Measurements from ENCODE around the gene TSC22D3.
"Not testable (repeated sequence)": the region's sequence is repeated elsewhere in the genome, so short reads cannot be mapped to it uniquely, and the experiment has no call there.

Gene TSC22D3

GRCh38 chrX:107710617-107711391 is 64.8 kb downstream of the TSC22D3 start:
- peak; percentile 89 to 94 for DNase-seq

DNA sequence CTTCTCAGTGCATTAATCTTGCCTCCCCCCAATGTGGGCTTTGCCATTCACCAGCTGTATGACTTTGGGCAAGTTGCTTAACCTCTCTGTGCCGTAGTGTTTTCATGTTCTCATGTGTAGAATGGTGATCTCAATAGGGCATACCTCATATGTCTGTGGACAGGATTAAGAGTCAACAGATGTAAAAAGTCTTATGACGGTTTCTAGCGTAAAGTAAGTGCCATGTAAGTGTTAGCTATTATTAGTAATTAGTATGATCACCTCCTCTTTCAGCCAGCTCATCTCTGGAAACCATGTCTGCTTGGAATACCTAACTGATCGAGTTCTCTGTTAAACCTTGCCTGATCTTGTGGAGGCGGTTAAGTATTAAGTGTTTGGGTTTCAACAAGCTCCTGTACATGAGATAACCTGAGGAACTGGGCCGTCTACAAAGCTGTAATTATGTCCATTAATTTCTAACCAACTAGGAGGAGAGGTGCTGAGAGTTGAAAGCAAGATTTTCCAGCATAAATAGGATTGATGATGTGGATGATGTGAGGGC is 66.3 kb downstream of the TSC22D3 start:
- no peak for DNase-seq

DNA sequence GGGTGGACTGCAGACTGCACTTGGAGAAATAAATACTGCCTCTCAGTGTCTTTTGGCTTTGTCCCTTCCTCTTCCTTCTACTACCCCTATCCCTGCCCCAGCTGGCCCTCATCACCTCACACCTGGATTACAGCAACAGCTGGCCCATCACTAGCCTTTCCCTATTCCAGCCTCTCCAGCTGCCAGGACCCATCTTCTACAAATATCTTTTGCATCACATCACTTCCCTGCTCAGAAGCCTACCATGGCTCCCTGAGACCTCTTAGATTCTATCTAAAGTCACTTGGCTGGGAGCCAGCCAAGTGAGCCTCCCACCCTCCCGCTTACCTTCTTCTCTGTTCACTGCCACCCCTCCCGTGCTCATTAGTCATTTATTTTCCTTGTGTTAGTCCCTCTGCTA is 66.8 kb downstream of the TSC22D3 start:
- no peak for DNase-seq

- DNase-seq, result no peak
Measured at GRCh38 chrX:107707866-107708265, 67.7 kb downstream of the TSC22D3 start.

DNA sequence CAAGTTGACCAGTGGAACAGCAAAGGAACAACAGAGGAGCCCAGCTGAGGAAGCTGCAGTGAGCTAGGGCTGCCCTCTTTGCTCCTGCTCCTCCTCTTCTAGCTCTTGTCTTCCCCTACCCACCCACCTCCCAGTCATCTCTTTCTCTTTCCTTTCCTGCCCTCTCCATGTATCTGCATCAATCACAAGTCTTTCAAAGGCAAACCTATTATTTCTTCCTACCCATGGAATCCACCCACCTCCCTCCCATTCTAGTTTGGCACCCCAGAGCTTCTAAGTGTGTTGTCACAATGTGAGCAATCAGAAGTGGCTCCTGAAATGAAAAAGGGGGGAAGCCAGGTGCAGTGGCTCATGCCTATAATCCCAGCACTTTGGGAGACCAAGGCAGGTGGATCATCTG is 69.3 kb downstream of the TSC22D3 start:
- no peak for DNase-seq

GRCh38 chrX:107704587-107704986 is 71.0 kb downstream of the TSC22D3 start:
- DNase-seq, result no peak

- no peak for DNase-seq
Measured at GRCh38 chrX:107704181-107704580, 71.4 kb downstream of the TSC22D3 start.

DNA sequence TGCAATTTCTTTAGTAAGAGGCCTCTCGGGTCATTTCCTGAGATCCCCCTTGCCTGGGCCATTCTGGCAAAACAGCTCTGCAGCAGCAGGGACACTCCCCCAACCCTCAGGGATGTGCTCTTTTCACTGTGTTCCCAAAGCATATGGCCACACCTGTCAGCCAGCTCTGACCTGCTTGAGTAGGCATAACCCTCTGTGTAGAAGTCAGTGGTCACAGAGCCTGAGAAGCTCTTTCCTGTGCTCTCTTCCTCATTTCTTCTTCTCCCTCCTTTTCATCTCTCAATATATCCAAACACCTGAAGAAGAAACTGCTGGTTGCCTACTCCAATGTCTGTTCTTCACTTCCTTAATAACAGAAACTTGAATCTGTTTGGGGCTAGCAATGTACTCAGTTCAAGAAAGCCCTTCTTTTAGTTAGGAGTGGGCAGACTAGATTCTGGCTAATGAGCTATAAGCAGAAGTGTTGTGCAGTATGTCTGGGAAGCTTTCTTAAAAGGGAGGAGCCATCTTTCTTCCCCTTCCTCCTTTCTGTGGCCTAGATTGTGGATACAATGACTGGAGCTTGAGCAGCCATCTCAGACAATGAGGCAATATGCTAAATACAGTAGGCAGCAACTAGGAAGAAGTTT is 74.0 kb downstream of the TSC22D3 start:
- peak; percentile 50 to 69 for DNase-seq

GRCh38 chrX:107700790-107701189 is 74.8 kb downstream of the TSC22D3 start:
- no peak for DNase-seq

DNA sequence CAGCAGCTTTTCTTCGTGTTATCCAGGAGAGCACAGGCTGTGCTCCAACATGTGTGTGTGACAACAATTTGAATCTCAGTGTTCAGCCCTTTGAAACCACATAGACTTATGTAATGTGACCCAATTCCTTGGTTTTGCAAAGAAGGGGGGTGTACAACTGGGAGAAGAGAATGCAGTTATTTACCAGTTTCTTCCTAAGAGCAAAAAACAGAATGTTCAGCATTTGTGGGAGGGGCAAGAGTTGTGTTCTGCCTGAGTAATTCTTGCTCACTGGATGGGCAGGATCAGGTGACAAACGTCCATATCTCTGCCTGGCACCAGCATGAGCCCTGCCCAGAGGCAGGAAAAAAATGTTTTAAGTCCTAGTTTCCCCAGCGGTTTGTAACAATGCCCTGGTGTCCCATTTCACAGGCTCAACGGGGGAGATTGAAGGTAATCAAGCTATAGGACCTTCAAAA is 75.2 kb downstream of the TSC22D3 start:
- no peak for DNase-seq

DNA sequence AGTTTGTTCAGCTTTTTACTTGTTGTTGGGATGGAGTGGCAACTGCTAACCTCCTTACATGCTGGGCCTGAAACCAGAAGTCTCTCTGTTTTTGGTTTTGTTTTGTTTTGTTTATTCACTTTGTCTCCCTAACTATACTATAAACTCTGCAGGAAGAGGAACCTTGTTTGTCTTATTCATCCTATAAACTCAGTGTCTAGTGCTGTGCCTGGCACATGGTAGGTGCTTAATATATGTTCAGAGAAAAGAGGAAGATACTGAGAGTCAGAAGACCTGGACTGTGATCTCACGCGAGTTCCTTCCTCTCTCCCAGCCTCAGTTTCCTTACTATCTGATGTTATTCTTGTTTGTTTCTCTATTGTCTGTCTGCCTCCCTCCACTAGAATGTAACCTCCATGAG is 76.0 kb downstream of the TSC22D3 start:
- no peak for DNase-seq

- peak; percentile 1 to 6 for DNase-seq
Measured at GRCh38 chrX:107691024-107691448, 84.6 kb downstream of the TSC22D3 start.

- no peak for DNase-seq
Measured at GRCh38 chrX:107687445-107687844, 88.1 kb downstream of the TSC22D3 start.

DNA sequence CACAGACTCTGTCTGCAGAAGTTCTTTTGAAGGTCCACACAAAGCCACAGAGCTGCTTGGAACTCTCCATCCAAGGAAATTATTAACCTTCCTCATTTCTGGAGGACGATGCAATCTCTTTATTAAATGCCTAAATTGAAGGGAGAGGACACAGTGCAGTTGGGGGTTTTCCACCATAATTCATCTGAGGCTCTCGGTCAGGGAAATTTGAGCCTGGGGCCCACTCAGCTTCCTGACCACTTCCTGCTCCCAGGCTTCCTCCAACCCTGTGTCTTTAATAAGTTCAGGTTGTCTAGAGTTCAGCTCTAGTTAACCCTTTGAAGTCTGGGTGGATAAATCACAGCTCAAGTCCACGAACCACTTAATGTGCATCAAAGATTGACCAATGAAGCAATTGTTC is 88.8 kb downstream of the TSC22D3 start:
- peak; percentile 3 to 6 for DNase-seq

GRCh38 chrX:107686026-107686425 is 89.6 kb downstream of the TSC22D3 start:
- DNase-seq, result no peak

DNA sequence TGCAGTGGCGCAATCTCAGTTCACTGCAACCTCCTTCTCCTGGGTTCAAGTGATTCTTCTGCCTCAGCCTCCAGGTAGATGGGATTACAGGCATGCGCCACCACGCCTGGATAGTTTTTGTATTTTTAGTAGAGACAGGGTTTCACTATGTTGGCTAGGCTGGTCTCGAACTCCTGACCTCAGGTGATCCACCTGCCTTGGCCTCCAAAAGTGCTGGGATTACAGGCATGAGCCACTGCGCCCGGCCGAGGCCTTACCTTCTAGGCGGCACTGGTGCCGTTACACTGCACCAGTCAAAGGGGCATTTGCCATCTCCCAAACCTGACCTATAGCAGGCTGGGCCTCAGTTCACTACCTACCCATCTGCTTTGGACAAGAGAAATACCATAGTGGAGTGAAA is 90.0 kb downstream of the TSC22D3 start:
- not testable (repeated sequence) for DNase-seq

GRCh38 chrX:107684956-107685385 is 90.6 kb downstream of the TSC22D3 start:
- peak; percentile 88 to 90 for DNase-seq

DNA sequence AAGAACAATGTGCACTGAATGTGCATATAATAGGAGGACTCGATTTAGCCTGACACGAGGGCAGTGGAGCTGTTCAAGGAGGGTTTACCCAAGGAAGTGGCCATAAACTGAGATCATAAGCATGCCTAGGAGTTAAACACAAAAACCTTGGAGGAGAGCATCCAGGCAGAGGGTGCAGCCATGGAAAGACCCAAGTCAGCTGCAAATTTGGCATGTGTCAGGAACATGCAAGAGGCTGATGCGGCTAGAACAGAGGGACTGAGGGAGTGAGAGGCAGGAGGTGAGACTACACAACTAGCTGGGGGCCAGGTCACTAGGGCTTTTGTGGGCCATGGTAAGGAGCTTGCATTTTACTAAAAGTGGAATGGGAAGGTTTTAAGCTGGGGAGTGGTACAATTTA is 91.7 kb downstream of the TSC22D3 start:
- no peak for DNase-seq

- no peak for DNase-seq
Measured at GRCh38 chrX:107683124-107683895, 92.3 kb downstream of the TSC22D3 start.

DNA sequence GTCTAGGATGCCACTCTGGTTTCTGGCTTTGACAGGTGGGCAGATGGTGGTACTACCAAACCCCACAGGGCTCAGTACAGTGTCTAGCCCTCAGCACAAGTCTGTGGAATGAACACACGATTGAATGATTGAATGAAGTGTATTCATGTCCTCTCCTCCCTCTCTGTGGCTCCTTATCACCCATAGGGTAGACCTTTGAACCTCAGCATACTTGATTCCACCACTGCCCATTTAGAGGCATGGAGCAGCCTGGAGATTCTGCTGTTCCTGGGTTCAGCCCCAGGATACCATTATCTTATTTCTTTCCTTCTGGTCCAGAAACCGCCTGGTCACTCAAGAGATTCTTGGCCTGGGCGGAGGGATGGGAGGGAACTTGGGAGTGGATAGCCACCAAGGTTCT is 93.3 kb downstream of the TSC22D3 start:
- no peak for DNase-seq

DNA sequence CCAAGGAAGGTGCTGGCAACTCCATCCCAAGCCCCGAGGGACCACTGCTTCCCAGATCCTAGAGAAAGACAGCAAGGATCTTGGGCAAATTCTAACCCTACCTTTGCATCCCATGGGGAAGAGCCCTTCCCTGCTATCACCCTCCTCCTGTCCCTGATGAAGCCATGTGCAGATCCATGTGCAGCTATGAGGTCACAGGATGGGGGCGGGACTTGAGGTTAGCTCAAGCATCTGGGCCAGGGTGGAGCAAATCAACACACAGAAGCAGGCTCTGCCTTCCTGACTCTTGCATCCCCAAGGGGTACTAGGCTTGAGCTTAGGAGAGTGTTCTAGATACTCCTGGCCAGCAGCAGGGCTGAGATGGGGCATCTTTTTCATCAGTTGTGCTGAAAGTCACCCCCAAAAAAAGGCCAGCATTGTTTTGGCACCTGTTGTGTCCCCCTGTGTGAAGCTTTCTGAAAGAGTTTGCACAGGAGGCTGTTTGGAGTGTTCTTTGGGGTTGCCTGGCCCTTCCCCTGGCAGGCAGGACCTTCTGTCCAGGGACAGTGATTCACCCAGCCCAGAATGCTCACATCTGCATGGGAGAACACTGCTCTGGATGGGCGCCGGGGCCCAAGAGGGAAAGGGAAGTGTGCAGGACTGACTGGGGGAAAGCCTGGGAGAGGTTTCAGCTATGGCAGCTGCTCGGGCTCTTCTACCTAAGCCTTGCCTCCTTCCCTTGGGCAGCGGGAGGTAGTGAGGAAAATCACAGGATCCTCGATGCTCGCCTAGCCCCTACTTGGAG is 96.4 kb downstream of the TSC22D3 start:
- peak; percentile 7 to 9 for DNase-seq

DNA sequence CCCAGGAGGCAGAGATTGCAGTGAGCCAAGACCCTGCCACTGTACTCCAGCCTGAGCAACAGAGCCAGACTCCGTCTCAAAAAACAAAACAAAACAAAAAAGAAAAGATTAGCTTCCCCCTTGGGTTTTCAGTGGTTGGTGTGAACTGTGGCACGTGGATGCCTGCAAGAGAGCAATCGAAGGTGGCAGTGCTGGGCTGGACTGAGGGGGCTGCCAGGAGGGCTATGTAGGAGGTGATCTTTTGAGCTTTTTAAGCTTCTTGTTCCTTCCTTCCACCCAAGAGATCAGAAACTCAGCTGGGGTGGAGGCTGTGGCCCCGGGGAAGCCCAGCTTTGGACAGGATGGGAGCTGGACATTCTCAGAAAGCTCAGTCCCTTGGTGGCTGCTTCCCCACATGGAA is 97.7 kb downstream of the TSC22D3 start:
- no peak for DNase-seq

GRCh38 chrX:107677501-107677901 is 98.1 kb downstream of the TSC22D3 start:
- DNase-seq, result no peak
